ENCODE measurements around the gene KRT74.

GRCh38 chr12:52602552-52602951 is 28.9 kb upstream of the KRT74 start:
- TF ChIP-seq JUND (IDR thresholded peaks at IDR 0.05; ENCODE audit: low read length) (no peak), RBBP5 (IDR thresholded peaks at IDR 0.05; ENCODE audit: borderline replicate concordance, low read depth, low read length) (no peak), POLR2AphosphoS5 (IDR thresholded peaks at IDR 0.05; ENCODE audit: low read depth, low read length) (no peak)
